ENCODE results near the gene CLRN1.

Gene CLRN1

GRCh38 chr3:150887031-150887430 is 85.5 kb downstream of the CLRN1 start:
- DNase-seq (ENCODE audit: low read depth) = no peak
- no peak overlapping the region for H3K4me3 ChIP-seq (ENCODE audit: low read depth, low read length)

DNA sequence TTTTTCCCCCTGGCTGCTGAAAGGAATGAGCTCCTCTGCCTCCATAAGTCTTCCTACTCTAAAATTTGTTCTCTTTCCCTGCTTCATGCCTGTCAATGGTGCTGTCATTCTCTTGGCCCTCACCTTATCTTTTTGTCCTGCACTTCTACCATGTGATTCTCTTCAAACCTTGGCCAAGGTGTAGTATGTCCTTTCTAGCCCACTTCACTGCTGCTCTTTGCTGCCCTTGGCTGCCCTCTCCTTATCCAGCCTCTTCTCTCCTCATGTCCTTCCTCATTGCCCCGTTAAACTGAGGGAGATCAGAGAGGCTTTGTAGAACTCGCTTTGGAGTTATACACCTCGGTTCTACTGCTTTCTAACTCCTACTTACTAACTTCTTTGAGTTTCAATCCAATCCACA is 87.0 kb downstream of the CLRN1 start:
- H3K4me3 ChIP-seq (ENCODE audit: low read depth, low read length) = no peak overlapping the region
- no peak for DNase-seq (ENCODE audit: low read depth)

DNA sequence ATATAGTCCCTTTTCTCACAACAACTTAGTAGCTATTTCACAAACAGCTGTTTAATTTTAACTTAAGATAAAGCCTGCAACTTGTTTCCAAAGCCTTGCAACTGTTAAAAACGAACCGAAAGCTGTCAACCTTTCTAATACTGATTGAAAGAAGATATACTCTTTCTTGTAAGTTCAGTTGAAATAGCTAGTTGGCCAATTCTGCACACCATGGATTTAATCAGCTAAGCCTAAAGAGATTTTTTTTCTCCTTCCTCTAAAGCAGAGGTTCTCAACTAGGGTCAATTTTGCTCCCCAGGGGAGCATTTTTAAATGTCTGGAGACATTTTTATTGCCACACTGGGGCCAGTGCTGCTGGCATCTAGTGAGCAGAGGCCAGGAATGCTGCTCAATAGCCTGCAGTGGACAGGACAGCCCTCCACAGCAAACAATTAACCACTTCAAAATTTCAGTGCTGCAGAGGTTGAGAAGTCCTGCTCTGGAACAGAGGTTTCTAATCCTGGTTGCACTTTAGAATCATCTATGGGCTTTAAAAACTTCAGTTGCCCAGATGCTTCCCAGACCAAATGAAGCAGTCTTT is 93.4 kb downstream of the CLRN1 start:
- DNase-seq (ENCODE audit: low read depth) = no peak
- no peak overlapping the region for H3K4me3 ChIP-seq (ENCODE audit: low read depth, low read length)

DNA sequence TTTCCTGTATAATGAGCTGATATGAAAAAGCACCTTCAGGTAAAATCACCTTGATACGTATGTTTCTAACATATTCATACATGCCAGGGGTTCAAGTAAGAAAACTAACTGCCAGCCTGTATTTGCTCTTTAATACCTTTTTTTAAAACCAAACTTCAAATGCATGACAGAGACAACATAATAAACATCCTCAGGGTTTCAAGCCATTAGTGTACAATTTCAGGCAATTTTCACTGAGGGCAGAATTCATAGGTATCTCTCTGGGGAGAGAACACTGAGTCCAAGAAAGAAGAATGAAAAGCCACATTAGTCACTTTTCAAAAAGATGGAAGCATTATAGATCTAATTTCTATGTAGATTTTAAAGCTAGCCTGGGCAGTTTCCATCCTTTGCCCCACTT is 94.2 kb downstream of the CLRN1 start:
- no peak overlapping the region for H3K4me3 ChIP-seq (ENCODE audit: low read depth, low read length)
- no peak for DNase-seq (ENCODE audit: low read depth)

DNA sequence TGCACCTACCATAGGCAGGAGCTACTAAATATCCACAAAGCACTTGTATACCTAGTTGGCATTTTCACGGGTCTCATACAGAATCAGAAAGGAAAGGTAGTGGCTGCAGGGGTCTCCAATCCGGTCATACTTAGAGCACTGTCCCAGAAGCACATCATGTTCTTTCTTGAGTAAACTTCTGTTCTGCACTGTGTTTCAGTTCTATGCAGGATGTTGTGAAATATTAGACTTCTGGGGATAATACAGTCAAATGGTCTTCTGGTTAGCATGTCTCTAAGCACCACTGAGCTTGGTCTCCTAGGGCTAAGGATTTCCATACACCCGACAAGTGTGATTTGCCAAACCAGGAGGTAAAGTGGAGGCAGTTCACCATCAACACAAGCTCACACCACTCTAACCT is 95.2 kb downstream of the CLRN1 start:
- no peak overlapping the region for H3K4me3 ChIP-seq (ENCODE audit: low read depth, low read length)
- DNase-seq (ENCODE audit: low read depth) = no peak

DNA sequence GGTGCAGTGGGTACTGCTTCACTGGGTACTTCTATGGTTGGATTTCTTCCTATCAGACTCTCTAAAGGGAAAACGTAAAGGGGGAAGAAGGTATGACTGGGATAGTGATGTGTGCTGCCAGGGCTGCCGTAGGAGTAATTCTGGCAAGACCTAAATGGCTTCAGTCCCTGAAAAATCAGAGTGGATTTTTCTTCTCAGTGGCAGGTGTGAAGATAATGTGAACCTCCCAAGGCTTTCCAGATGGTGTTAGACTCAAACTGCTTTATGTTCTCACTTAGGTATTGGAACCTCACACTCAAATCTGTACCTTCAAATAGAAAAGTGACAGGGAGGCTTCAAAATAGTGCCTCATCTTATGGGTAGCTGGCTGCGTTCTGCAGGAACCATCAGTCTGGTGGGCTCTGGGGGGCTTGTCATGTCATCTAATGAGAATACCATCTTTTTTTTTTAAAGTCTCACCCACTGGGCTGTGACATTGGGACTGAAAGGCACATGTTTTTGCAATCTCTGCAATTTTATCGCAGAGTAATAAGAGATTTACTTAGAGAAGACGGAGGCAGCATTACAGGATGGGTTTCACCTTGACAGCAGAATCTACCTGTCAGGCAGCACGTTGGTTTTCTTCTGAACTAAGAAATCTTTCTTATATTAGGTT is 95.8 kb downstream of the CLRN1 start:
- no peak for DNase-seq (ENCODE audit: low read depth)
- H3K4me3 ChIP-seq (ENCODE audit: low read depth, low read length) = no peak overlapping the region

All from skeletal muscle cell (primary cell).